GM23338 (cell line): ENCODE measurements around the gene RPL41. TPM values are rescaled to one million over a fixed set of nuclear protein-coding genes. Genes with fewer than 3 reads are reported as not detected.

Experiments used
- ATAC-seq: fragments of 200-7000 bp; cut with Tn5 transposase; 3 replicates; pipeline ENCODE4 v1.9.1; 2020
- DNase-seq: peaks from one replicate; pipeline ENCODE4 v3.0.0-alpha.2; 2015; ENCODE audit warnings: low spot score
- H2AFZ ChIP-seq: fragments of 200-600 bp; sonication (generic); 2 replicates; pipeline ENCODE4 v1.8.0; 2016; ENCODE audit warnings: antibody characterized with exemption, mild to moderate bottlenecking, moderate library complexity
- H3F3A ChIP-seq: fragments of 200-600 bp; sonication (generic); replicated peaks from 2 replicates; pipeline ENCODE4 v1.8.0; 2017; ENCODE audit warnings: antibody characterized with exemption, mixed run types, low read depth
- H3K27ac ChIP-seq: fragments of 200-600 bp; sonication (generic); 2 replicates; pipeline ENCODE4 v1.6.1; 2016; ENCODE audit warnings: low read depth
- H3K27me3 ChIP-seq: fragments of 200-600 bp; sonication (generic); 2 replicates; pipeline ENCODE4 v1.8.0; 2016; ENCODE audit warnings: mild to moderate bottlenecking, mixed run types, moderate library complexity; ENCODE audit not compliant: insufficient read depth
- H3K36me3 ChIP-seq: fragments of 200-600 bp; sonication (generic); 2 replicates; pipeline ENCODE4 v1.8.0; 2016; ENCODE audit warnings: mild to moderate bottlenecking; ENCODE audit not compliant: insufficient read depth
- H3K4me1 ChIP-seq: fragments of 200-600 bp; sonication (generic); 2 replicates; pipeline ENCODE4 v1.8.0; 2016; ENCODE audit warnings: mild to moderate bottlenecking, moderate library complexity; ENCODE audit not compliant: insufficient read depth
- H3K4me2 ChIP-seq: fragments of 200-600 bp; sonication (generic); 2 replicates; pipeline ENCODE4 v1.7.1; 2017; ENCODE audit warnings: mixed run types
- H3K4me3 ChIP-seq: fragments of 200-600 bp; sonication (generic); 2 replicates; pipeline ENCODE4 v1.6.1; 2016; ENCODE audit warnings: mixed run types
- H3K79me2 ChIP-seq: fragments of 200-600 bp; sonication (generic); replicated peaks from 2 replicates; pipeline ENCODE4 v1.8.0; 2017; ENCODE audit warnings: mild to moderate bottlenecking; ENCODE audit not compliant: insufficient read depth
- H3K9me2 ChIP-seq: fragments of 200-600 bp; sonication (generic); 2 replicates; pipeline ENCODE4 v1.8.0; 2017; ENCODE audit not compliant: insufficient read depth
- H4K20me1 ChIP-seq: fragments of 200-600 bp; sonication (generic); replicated peaks from 2 replicates; pipeline ENCODE4 v1.8.0; 2017; ENCODE audit warnings: mild to moderate bottlenecking; ENCODE audit not compliant: insufficient read depth
- H3K27ac Mint-ChIP-seq: 2 replicates; pipeline ENCODE4 v1.8.0; 2020; ENCODE audit warnings: inconsistent platforms, mild to moderate bottlenecking, moderate library complexity, mixed read lengths
- H3K27me3 Mint-ChIP-seq: 3 replicates; pipeline ENCODE4 v1.8.0; 2022; ENCODE audit warnings: low read depth, mild to moderate bottlenecking, moderate library complexity, mixed read lengths, inconsistent platforms; ENCODE audit not compliant: insufficient read depth, poor library complexity
- H3K36me3 Mint-ChIP-seq: 3 replicates; pipeline ENCODE4 v1.8.0; 2021; ENCODE audit warnings: low read depth, mild to moderate bottlenecking, inconsistent platforms, moderate library complexity, mixed read lengths
- H3K4me1 Mint-ChIP-seq: 3 replicates; pipeline ENCODE4 v1.8.0; 2020; ENCODE audit warnings: mild to moderate bottlenecking, inconsistent platforms, mixed read lengths
- H3K4me3 Mint-ChIP-seq: 3 replicates; pipeline ENCODE4 v1.8.0; 2021; ENCODE audit warnings: moderate library complexity, mild to moderate bottlenecking, inconsistent platforms, mixed read lengths
- H3K9me3 Mint-ChIP-seq: 3 replicates; pipeline ENCODE4 v1.8.0; 2020; ENCODE audit warnings: moderate library complexity, mild to moderate bottlenecking, inconsistent platforms, mixed read lengths
- CREB1 ChIP-seq: fragments of 250-450 bp; sonication (Bioruptor Pico); IDR thresholded peaks from 2 replicates; pipeline ENCODE4 v1.5.0; 2020; ENCODE audit warnings: low read depth, mild to moderate bottlenecking, moderate library complexity
- EZH2 ChIP-seq: fragments of 200-600 bp; sonication (generic); IDR thresholded peaks from one replicate; pipeline ENCODE4 v1.8.0; 2017; ENCODE audit warnings: antibody characterized with exemption, mild to moderate bottlenecking, low read depth; ENCODE audit not compliant: unreplicated experiment
- EZH2phosphoT487 ChIP-seq: fragments of 200-600 bp; sonication (generic); IDR thresholded peaks from one replicate; pipeline ENCODE4 v1.8.1; 2018; ENCODE audit warnings: antibody characterized with exemption; ENCODE audit not compliant: unreplicated experiment
- JUNB ChIP-seq: IDR thresholded peaks from one replicate; pipeline ENCODE4 v1.6.1; 2016; ENCODE audit warnings: antibody characterized with exemption; ENCODE audit not compliant: unreplicated experiment
- NANOG ChIP-seq: IDR thresholded peaks from 2 replicates; pipeline ENCODE4 v1.6.1; 2016; ENCODE audit warnings: antibody characterized with exemption, borderline replicate concordance
- POLR2AphosphoS5 ChIP-seq: IDR thresholded peaks from 2 replicates; pipeline ENCODE4 v1.6.1; 2016; ENCODE audit warnings: antibody characterized with exemption, low read depth
- STAT1 ChIP-seq: IDR thresholded peaks from one replicate; pipeline ENCODE4 v1.6.1; 2016; ENCODE audit warnings: antibody characterized with exemption; ENCODE audit not compliant: unreplicated experiment
- ZNF114 ChIP-seq: fragments of 250-450 bp; sonication (Bioruptor Pico); IDR thresholded peaks from 2 replicates; pipeline ENCODE4 v1.5.0; 2020; ENCODE audit warnings: mild to moderate bottlenecking, moderate library complexity
- ZNF331 ChIP-seq: fragments of 250-450 bp; sonication (Bioruptor Pico); IDR thresholded peaks from 2 replicates; pipeline ENCODE4 v1.5.0; 2020; ENCODE audit warnings: low read depth, mild to moderate bottlenecking, moderate library complexity
- polyA plus RNA-seq: library from polyadenylated mRNA; unstranded; fragments of >200 nt; fragmentation: Nextera tagmentation; extraction: Ambion mirVana; gene quantifications from 2 replicates; pipeline ENCODE4 v1.2.1, GENCODE V29; 2016
- total RNA-seq: library from RNA; depleted of rRNA; stranded (reverse); fragments of >200 nt; shearing (Covaris generic); gene quantifications from 2 replicates; pipeline ENCODE4 v1.2.3, GENCODE V29; 2014
- TF ChIP-seq, protein P1 (sequence below): IDR thresholded peaks from 2 replicates; pipeline ENCODE4 v1.6.1; 2016; ENCODE audit warnings: antibody characterized with exemption
- TF ChIP-seq, protein P2 (sequence below): IDR thresholded peaks from one replicate; pipeline ENCODE4 v1.6.1; 2018; ENCODE audit warnings: antibody characterized with exemption; ENCODE audit not compliant: unreplicated experiment
- TF ChIP-seq, protein P3 (sequence below), 2 experiments: fragments of 200-600 bp in 1 of 2; sonication (generic) in 1 of 2; conservative IDR thresholded peaks; 2 replicates each; pipeline versions ENCODE4 v1.5.1 to v1.6.1; 2016 to 2017; ENCODE audit warnings: antibody characterized with exemption in 2 of 2, low read depth in 2 of 2, mild to moderate bottlenecking in 2 of 2, moderate library complexity in 1 of 2

The RPL41 gene
- total and polyA plus RNA-seq, 2 experiments from 2014 or later, result 2,039 to 3,875 TPM

DNA sequence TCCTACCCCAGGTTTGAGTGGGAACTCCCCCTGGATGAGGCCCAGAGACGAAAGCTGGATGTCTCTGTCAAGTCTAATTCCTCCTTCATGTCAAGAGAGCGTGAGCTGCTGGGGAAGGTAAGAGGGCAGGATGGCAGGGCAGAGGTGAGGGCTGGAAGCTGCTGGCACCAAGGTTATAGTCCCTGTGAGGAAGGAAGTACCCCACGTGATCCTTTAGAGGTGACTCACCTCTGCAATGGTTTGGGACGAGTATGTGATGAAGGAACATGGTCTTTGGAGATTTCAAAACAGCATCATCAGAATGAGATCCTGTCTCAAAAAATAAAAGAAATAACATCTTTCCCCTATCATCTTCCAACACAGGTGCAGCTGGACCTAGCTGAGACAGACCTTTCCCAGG lies 26.8 kb downstream of the RPL41 start (continued):
- TF ChIP-seq, protein P1, sequence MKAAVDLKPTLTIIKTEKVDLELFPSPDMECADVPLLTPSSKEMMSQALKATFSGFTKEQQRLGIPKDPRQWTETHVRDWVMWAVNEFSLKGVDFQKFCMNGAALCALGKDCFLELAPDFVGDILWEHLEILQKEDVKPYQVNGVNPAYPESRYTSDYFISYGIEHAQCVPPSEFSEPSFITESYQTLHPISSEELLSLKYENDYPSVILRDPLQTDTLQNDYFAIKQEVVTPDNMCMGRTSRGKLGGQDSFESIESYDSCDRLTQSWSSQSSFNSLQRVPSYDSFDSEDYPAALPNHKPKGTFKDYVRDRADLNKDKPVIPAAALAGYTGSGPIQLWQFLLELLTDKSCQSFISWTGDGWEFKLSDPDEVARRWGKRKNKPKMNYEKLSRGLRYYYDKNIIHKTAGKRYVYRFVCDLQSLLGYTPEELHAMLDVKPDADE, result no peak
- no peak for TF ChIP-seq NANOG
- no peak for TF ChIP-seq ZNF331 (CRISPR knock-in tag)
- no peak for TF ChIP-seq EZH2
- TF ChIP-seq, protein P2, sequence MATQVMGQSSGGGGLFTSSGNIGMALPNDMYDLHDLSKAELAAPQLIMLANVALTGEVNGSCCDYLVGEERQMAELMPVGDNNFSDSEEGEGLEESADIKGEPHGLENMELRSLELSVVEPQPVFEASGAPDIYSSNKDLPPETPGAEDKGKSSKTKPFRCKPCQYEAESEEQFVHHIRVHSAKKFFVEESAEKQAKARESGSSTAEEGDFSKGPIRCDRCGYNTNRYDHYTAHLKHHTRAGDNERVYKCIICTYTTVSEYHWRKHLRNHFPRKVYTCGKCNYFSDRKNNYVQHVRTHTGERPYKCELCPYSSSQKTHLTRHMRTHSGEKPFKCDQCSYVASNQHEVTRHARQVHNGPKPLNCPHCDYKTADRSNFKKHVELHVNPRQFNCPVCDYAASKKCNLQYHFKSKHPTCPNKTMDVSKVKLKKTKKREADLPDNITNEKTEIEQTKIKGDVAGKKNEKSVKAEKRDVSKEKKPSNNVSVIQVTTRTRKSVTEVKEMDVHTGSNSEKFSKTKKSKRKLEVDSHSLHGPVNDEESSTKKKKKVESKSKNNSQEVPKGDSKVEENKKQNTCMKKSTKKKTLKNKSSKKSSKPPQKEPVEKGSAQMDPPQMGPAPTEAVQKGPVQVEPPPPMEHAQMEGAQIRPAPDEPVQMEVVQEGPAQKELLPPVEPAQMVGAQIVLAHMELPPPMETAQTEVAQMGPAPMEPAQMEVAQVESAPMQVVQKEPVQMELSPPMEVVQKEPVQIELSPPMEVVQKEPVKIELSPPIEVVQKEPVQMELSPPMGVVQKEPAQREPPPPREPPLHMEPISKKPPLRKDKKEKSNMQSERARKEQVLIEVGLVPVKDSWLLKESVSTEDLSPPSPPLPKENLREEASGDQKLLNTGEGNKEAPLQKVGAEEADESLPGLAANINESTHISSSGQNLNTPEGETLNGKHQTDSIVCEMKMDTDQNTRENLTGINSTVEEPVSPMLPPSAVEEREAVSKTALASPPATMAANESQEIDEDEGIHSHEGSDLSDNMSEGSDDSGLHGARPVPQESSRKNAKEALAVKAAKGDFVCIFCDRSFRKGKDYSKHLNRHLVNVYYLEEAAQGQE, result no peak

DNA sequence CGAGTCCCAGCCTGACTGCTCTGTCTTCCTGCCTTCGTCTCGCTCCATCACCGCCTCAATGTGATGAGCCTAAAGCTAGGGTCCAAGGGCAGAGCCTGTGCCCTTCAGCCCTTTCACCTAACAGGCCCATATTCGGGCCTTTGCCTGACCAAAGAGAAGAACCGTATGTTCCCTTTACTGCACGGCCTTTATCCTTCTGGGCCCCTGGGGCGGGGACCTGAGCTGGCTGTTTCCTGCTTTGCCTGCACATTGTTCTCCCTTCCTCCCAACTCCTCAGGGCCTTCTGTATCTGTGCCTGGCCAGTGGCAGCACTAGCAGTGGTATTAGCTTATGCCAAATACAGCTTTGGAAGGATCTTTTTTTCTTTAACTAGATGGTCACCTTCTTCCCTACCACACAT lies 27.4 kb downstream of the RPL41 start:
- H3K4me2 ChIP-seq, result no peak overlapping the region
- no peaks in the 10 kb centered on the region for H3K9me3 Mint-ChIP-seq
- H2AFZ ChIP-seq, result no peak overlapping the region
- no peaks in the 10 kb centered on the region for H3K4me1 Mint-ChIP-seq
- peaks cover 4% of the 10 kb centered on the region for H3K27me3 Mint-ChIP-seq
- DNase-seq (no peak), ATAC-seq (no peak)
- no peaks in the 10 kb centered on the region; the same call in 1 of the 2 replicates for H4K20me1 ChIP-seq
- no peaks in the 10 kb centered on the region for H3K79me2 ChIP-seq
- H3K9me2 ChIP-seq, result no peaks in the 10 kb centered on the region
- peaks cover 6% of the 10 kb centered on the region; the same call in 1 of the 2 replicates for H3F3A ChIP-seq
- no peaks in the 10 kb centered on the region for H3K27me3 ChIP-seq
- no peak overlapping the region for H3K4me3 Mint-ChIP-seq
- H3K27ac ChIP-seq, result no peak overlapping the region
- no peaks in the 10 kb centered on the region for H3K4me1 ChIP-seq
- H3K4me3 ChIP-seq, result no peak overlapping the region
- peaks cover 65% of the 10 kb centered on the region for H3K36me3 Mint-ChIP-seq
- peaks cover 50% of the 10 kb centered on the region for H3K36me3 ChIP-seq
- H3K27ac Mint-ChIP-seq, result no peak overlapping the region
- TF ChIP-seq NANOG, result no peak
- no peak for TF ChIP-seq POLR2AphosphoS5
- TF ChIP-seq ZNF114 (CRISPR knock-in tag), result no peak
- TF ChIP-seq, protein P2, result no peak
- TF ChIP-seq STAT1, result no peak
- TF ChIP-seq, protein P3, sequence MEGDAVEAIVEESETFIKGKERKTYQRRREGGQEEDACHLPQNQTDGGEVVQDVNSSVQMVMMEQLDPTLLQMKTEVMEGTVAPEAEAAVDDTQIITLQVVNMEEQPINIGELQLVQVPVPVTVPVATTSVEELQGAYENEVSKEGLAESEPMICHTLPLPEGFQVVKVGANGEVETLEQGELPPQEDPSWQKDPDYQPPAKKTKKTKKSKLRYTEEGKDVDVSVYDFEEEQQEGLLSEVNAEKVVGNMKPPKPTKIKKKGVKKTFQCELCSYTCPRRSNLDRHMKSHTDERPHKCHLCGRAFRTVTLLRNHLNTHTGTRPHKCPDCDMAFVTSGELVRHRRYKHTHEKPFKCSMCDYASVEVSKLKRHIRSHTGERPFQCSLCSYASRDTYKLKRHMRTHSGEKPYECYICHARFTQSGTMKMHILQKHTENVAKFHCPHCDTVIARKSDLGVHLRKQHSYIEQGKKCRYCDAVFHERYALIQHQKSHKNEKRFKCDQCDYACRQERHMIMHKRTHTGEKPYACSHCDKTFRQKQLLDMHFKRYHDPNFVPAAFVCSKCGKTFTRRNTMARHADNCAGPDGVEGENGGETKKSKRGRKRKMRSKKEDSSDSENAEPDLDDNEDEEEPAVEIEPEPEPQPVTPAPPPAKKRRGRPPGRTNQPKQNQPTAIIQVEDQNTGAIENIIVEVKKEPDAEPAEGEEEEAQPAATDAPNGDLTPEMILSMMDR (conservative IDR thresholded peaks at IDR 0.05; ENCODE audit: low read depth in 2 of 2), result no peak
- no peak for TF ChIP-seq JUNB
- TF ChIP-seq CREB1 (CRISPR knock-in tag), result no peak
- no peak for TF ChIP-seq ZNF331 (CRISPR knock-in tag)
- TF ChIP-seq, protein P1, result no peak
- TF ChIP-seq EZH2, result no peak
- no peak for TF ChIP-seq EZH2phosphoT487
